ENCODE measurements around the gene STYXL2. TPM values are rescaled to one million over a fixed set of nuclear protein-coding genes. Genes with fewer than 3 reads are reported as not detected.

The STYXL2 gene
- total RNA-seq, 1 donor from 2014 or later = 1.9 TPM

DNA sequence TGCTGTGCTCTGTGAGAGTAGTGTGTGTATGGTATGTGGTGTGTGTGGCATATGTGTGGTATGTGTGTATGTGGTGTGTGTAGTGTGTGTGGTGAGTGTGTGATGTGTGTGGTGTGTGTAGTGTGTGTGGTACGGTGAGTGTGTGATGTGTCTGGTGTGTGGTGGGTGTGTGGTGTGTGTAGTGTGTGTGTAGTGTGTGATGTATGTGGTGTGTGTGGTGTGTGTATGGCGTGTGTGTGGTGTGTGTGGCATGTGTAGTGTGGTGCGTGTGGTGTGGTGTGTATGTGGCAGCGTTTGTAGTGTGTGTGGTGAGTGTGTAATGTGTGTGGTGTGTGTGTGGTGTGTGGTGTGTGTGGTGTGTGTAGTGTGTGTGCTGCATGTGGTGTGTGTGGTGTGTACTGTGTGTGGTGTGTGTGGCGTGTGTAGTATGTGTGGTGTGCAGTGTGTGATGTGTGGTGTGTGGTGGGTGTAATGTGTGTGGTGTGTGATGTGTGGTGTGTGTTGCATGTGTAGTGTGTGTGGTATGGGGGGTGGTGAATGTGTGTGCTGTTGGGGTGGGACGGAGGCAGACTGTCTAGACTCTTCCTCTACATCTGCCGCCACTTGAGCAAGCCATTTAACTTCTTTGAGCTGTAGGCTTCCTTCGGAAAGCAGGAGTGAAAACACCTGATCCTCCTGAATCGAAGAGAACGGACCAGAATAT, 37.2 kb upstream of the STYXL2 start:
- no peaks in the 10 kb centered on the region for H3K36me3 Mint-ChIP-seq (ENCODE audit: low read depth, unreplicated experiment)
- H3K4me3 Mint-ChIP-seq (ENCODE audit: unreplicated experiment) = no peak overlapping the region
- H3K27me3 Mint-ChIP-seq (ENCODE audit: unreplicated experiment) = peaks cover 5% of the 10 kb centered on the region
- no peaks in the 10 kb centered on the region for H3K9me3 Mint-ChIP-seq (ENCODE audit: unreplicated experiment)
- no peak overlapping the region for H3K27ac Mint-ChIP-seq (ENCODE audit: unreplicated experiment)
- TF ChIP-seq, protein P1, sequence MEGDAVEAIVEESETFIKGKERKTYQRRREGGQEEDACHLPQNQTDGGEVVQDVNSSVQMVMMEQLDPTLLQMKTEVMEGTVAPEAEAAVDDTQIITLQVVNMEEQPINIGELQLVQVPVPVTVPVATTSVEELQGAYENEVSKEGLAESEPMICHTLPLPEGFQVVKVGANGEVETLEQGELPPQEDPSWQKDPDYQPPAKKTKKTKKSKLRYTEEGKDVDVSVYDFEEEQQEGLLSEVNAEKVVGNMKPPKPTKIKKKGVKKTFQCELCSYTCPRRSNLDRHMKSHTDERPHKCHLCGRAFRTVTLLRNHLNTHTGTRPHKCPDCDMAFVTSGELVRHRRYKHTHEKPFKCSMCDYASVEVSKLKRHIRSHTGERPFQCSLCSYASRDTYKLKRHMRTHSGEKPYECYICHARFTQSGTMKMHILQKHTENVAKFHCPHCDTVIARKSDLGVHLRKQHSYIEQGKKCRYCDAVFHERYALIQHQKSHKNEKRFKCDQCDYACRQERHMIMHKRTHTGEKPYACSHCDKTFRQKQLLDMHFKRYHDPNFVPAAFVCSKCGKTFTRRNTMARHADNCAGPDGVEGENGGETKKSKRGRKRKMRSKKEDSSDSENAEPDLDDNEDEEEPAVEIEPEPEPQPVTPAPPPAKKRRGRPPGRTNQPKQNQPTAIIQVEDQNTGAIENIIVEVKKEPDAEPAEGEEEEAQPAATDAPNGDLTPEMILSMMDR (IDR thresholded peaks at IDR 0.05; ENCODE audit: unreplicated experiment) = no peak
- no peak for DNase-seq (ENCODE audit: low spot score)
- peaks cover 9% of the 10 kb centered on the region for H3K4me1 Mint-ChIP-seq (ENCODE audit: unreplicated experiment)

DNA sequence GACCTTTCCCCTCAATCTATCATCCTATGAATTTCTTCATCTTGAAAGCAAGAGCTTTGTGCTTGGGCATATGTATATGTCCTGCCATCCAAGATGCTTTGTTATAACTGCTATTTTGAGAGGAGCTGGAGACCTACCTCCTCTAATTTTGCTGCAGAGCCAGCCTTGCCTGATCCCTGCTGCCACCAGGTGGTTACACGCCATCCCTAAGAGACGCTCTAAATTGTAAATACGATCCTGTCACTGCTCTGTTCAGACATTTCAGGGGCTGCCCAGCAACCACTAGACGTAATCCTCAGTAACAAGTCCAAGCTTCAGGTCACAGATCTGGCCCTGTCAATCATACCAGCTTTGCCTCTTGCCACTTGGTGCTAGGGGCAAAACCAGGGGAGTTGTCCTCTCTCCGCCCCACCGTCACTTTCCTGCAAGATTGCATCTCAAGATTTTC, 36.6 kb upstream of the STYXL2 start:
- Mint-ChIP-seq H3K4me3 (ENCODE audit: unreplicated experiment) (no peak overlapping the region), H3K27me3 (ENCODE audit: unreplicated experiment) (peaks cover 4% of the 10 kb centered on the region), H3K4me1 (ENCODE audit: unreplicated experiment) (peaks cover 9% of the 10 kb centered on the region), H3K36me3 (ENCODE audit: low read depth, unreplicated experiment) (no peaks in the 10 kb centered on the region), H3K27ac (ENCODE audit: unreplicated experiment) (no peak overlapping the region), H3K9me3 (ENCODE audit: unreplicated experiment) (no peaks in the 10 kb centered on the region)
- peak; percentile 49 for DNase-seq (ENCODE audit: low spot score)
- TF ChIP-seq, protein P1 (IDR thresholded peaks at IDR 0.05; ENCODE audit: unreplicated experiment) = peak; percentile 32

DNA sequence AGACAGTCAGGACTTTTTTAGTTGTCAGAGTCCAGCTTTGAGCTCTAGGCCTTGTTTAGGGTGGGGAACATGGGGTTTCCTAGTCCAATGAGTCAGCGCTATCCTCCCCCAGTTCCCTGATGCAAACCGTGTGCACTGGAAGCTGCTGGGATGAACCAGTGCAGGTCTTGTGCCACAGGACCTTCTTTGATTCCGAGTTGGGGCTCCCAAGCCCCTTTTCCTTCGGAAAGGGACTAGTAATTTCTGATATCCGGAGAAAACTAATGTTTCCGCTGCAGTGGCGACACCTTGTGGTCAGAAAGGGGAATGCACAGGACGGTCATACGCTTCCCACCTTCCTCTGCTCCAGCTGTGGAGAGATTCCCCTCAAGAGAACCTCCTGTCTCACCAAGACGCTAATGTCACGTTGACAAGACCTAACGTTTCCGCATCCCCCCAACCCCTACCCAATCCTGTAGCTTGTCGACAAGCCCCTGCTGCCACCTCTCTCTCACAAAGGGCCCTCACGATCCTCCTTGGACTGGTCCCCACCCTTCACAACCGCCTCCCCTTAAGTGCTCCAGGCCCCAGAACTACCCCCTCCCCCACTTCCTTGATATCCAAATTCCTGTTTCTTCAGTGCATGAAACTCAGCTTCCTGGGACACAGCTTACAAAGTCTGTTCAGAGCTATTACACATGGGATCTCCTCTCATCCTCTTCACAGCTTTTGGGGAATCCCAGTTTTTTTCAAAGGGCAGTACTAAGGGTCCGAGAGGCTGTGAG, 34.6 kb upstream of the STYXL2 start:
- Mint-ChIP-seq H3K4me3 (ENCODE audit: unreplicated experiment) (no peak overlapping the region), H3K36me3 (ENCODE audit: low read depth, unreplicated experiment) (no peaks in the 10 kb centered on the region), H3K4me1 (ENCODE audit: unreplicated experiment) (peaks cover 9% of the 10 kb centered on the region), H3K27me3 (ENCODE audit: unreplicated experiment) (peaks cover 4% of the 10 kb centered on the region), H3K9me3 (ENCODE audit: unreplicated experiment) (no peaks in the 10 kb centered on the region), H3K27ac (ENCODE audit: unreplicated experiment) (no peak overlapping the region)
- DNase-seq (ENCODE audit: low spot score) = peak; percentile 77
- TF ChIP-seq, protein P1 (IDR thresholded peaks at IDR 0.05; ENCODE audit: unreplicated experiment) = peak; percentile 98

DNA sequence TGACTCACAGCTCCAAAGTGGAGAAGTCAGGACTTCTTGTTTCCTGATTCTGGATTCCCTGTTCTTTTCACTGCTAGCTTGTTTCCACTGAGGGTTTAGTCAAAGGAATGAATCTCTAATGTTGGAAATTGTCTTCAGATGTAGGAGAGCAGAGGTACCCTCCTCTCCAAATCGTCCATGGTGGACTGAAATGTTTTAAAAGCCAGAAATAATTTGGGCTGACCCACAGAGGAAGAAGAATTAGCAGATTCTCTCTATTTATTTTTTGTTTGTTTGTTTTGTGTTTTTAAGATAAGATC, 34.1 kb upstream of the STYXL2 start:
- H3K4me3 Mint-ChIP-seq (ENCODE audit: unreplicated experiment) = no peak overlapping the region
- peaks cover 4% of the 10 kb centered on the region for H3K27me3 Mint-ChIP-seq (ENCODE audit: unreplicated experiment)
- no peak overlapping the region for H3K27ac Mint-ChIP-seq (ENCODE audit: unreplicated experiment)
- TF ChIP-seq, protein P1 (IDR thresholded peaks at IDR 0.05; ENCODE audit: unreplicated experiment) = no peak
- no peak for DNase-seq (ENCODE audit: low spot score)
- H3K36me3 Mint-ChIP-seq (ENCODE audit: low read depth, unreplicated experiment) = no peaks in the 10 kb centered on the region
- peaks cover 9% of the 10 kb centered on the region for H3K4me1 Mint-ChIP-seq (ENCODE audit: unreplicated experiment)
- no peaks in the 10 kb centered on the region for H3K9me3 Mint-ChIP-seq (ENCODE audit: unreplicated experiment)
